T-helper 1 cell treated with Interleukin-12 subunit alpha and Interleukin-12 subunit beta and Interleukin-4 antibody, amounts not matched to agents 30 μg/mL and 1 μg/mL, for 36 hours (primary cell): ENCODE data around the gene NUAK1.

Experiments
- H3K27ac Mint-ChIP-seq: one replicate; pipeline ENCODE4 v1.8.0; 2021; ENCODE audit warnings: mild to moderate bottlenecking, mixed read lengths
- H3K27me3 Mint-ChIP-seq: one replicate; pipeline ENCODE4 v1.8.0; 2021; ENCODE audit warnings: low read depth, mixed read lengths
- H3K36me3 Mint-ChIP-seq: one replicate; pipeline ENCODE4 v1.8.0; 2021; ENCODE audit warnings: low read depth, mixed read lengths
- H3K4me1 Mint-ChIP-seq: one replicate; pipeline ENCODE4 v1.8.0; 2021; ENCODE audit warnings: low read depth, mixed read lengths
- H3K4me3 Mint-ChIP-seq: one replicate; pipeline ENCODE4 v1.8.0; 2021; ENCODE audit warnings: mild to moderate bottlenecking, moderate library complexity, mixed read lengths
- H3K9me3 Mint-ChIP-seq: one replicate; pipeline ENCODE4 v1.8.0; 2021; ENCODE audit warnings: mixed read lengths

NUAK1 gene

GRCh38 chr12:106065506-106065905 is 73.2 kb downstream of the NUAK1 start:
- no peaks in the 10 kb centered on the region for H3K4me1 Mint-ChIP-seq
- H3K27ac Mint-ChIP-seq, result no peak overlapping the region
- peaks cover 2% of the 10 kb centered on the region for H3K27me3 Mint-ChIP-seq
- H3K9me3 Mint-ChIP-seq, result no peaks in the 10 kb centered on the region
- no peak overlapping the region for H3K4me3 Mint-ChIP-seq
- H3K36me3 Mint-ChIP-seq, result no peaks in the 10 kb centered on the region

GRCh38 chr12:106064721-106065021 is 74.1 kb downstream of the NUAK1 start:
- H3K27ac Mint-ChIP-seq, result no peak overlapping the region
- H3K36me3 Mint-ChIP-seq, result no peaks in the 10 kb centered on the region
- peaks cover 3% of the 10 kb centered on the region for H3K27me3 Mint-ChIP-seq
- H3K9me3 Mint-ChIP-seq, result no peaks in the 10 kb centered on the region
- no peak overlapping the region for H3K4me3 Mint-ChIP-seq
- no peaks in the 10 kb centered on the region for H3K4me1 Mint-ChIP-seq

DNA sequence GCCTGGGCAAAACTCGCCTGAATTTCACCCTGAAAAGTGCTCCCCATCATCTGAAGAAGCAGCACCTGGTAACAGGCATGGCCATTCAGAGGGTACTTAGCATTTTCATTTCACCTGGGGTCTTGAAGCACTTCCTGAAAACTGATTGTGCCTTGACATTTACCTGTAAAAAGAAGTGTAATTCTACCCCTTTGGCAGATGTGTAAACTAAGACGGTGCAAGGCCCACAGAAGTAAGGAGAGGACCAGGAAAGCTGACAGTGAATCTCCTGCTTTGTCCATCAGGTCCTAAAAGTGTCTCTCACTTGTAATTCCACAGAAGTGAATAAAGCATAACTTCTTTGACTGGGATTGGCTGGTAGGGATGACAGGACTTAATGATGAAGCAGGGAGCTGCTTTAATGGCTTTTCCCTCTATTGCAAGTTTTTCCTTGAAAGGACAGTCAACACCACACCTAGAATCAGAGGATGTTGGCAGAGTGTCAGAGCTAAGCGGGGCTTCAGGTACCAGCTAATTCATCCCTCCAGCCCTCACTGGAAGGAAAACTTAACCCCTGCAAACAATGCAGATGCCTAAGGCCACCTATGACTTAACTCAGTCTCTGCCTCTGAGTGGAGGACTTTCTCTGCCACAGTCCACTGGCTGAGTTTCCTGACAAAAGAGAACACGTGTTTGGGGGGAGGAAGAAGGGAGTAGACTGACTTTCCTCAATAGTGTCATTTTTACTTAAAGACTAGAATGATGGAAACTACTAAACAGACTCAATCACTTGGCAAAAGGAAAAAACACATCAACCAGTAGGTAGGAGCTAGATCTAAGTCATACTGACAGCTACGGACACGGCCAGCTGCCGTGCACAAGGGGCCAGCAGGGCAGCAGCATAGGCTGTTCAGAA is 74.7 kb downstream of the NUAK1 start:
- Mint-ChIP-seq H3K27me3 (peaks cover 3% of the 10 kb centered on the region), H3K4me3 (no peak overlapping the region), H3K27ac (no peak overlapping the region), H3K36me3 (no peaks in the 10 kb centered on the region), H3K9me3 (no peaks in the 10 kb centered on the region), H3K4me1 (no peaks in the 10 kb centered on the region)

DNA sequence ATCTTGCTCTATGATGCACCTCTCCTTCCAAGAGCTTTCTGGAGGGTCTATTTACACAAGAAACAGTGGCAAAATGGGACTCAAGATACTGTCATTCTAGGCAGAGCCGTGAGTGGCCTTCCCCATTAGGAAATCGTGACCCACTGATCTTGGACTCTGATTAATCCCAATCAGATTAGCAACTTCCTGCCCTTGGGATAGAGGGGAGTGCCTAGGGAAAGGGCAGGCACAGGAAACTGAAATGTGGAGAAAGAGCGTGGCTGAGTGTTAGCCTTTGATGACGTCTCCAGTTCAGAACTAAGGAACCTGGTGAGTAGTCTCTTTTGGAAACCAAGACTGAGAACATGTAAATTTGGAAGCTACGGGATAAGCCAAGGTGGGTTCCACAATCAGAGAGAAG is 76.1 kb downstream of the NUAK1 start:
- peaks cover 3% of the 10 kb centered on the region for H3K27me3 Mint-ChIP-seq
- no peaks in the 10 kb centered on the region for H3K9me3 Mint-ChIP-seq
- H3K4me3 Mint-ChIP-seq, result no peak overlapping the region
- no peak overlapping the region for H3K27ac Mint-ChIP-seq
- no peaks in the 10 kb centered on the region for H3K4me1 Mint-ChIP-seq
- H3K36me3 Mint-ChIP-seq, result no peaks in the 10 kb centered on the region

- Mint-ChIP-seq H3K4me1 (no peaks in the 10 kb centered on the region), H3K27me3 (peaks cover 6% of the 10 kb centered on the region), H3K27ac (no peak overlapping the region), H3K36me3 (no peaks in the 10 kb centered on the region), H3K9me3 (peaks cover 8% of the 10 kb centered on the region), H3K4me3 (no peak overlapping the region)
Observed at GRCh38 chr12:106058256-106059182, 80.2 kb downstream of the NUAK1 start.

GRCh38 chr12:106054049-106054448 is 84.7 kb downstream of the NUAK1 start:
- H3K36me3 Mint-ChIP-seq, result no peaks in the 10 kb centered on the region
- H3K4me3 Mint-ChIP-seq, result no peak overlapping the region
- H3K4me1 Mint-ChIP-seq, result no peaks in the 10 kb centered on the region
- no peak overlapping the region for H3K27ac Mint-ChIP-seq
- peaks cover 3% of the 10 kb centered on the region for H3K27me3 Mint-ChIP-seq
- H3K9me3 Mint-ChIP-seq, result peaks cover 8% of the 10 kb centered on the region

DNA sequence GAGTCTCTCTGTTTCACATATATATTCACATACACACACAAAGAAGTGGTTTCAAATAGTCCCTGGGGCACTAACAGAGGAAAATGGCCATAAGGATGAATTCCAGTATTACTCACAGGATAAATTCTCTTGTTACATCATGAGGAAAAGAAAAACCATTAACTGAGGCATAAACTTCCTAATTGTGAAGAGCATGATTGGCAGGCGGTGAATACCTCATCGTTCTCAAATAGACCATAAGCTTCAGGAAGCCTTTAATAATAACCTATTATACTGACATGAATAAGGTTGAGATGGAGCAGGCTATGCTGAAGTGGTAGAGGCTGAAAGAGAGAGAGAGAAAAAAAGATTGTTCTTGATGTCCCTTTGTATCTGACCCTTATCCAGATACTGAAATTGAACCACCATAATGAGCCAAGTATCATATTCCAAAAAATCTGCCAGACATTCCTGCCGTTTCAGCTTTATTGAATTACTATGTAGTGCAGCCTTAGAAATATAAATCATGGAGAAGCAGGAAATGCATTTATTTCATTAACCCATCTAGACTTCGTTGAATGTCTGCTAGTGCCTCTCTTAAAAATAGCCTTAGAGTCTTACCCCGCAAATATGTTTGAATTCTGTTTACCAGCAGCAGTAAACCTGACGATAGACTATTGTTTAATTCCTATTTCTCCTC is 86.8 kb downstream of the NUAK1 start:
- H3K9me3 Mint-ChIP-seq, result peaks cover 8% of the 10 kb centered on the region
- peaks cover 3% of the 10 kb centered on the region for H3K27me3 Mint-ChIP-seq
- H3K4me1 Mint-ChIP-seq, result no peaks in the 10 kb centered on the region
- H3K27ac Mint-ChIP-seq, result no peak overlapping the region
- no peaks in the 10 kb centered on the region for H3K36me3 Mint-ChIP-seq
- no peak overlapping the region for H3K4me3 Mint-ChIP-seq

GRCh38 chr12:106049546-106049945 is 89.2 kb downstream of the NUAK1 start:
- no peaks in the 10 kb centered on the region for H3K4me1 Mint-ChIP-seq
- no peaks in the 10 kb centered on the region for H3K36me3 Mint-ChIP-seq
- no peaks in the 10 kb centered on the region for H3K9me3 Mint-ChIP-seq

DNA sequence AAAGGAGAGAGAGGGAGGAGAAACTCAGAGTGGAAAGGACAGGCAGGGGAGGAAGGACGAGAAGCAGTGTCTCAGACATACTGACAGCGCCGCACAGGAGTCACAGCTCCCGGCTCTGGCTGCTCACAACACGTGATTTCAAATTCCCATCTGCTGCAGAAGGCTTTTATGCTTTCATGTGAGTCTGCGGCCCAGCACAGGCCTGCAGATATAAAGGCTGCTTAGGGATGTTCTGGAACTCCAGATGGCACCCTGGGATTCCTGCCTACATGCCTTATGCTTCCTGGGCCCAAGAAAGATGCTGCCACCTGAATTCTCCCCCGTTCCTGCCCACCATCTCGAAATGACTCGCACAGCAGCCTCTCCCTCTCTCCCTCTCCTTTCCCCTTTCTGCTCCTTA is 89.6 kb downstream of the NUAK1 start:
- no peaks in the 10 kb centered on the region for H3K36me3 Mint-ChIP-seq
- no peak overlapping the region for H3K4me3 Mint-ChIP-seq
- no peaks in the 10 kb centered on the region for H3K9me3 Mint-ChIP-seq
- H3K27me3 Mint-ChIP-seq, result peaks cover 3% of the 10 kb centered on the region
- H3K27ac Mint-ChIP-seq, result no peak overlapping the region
- H3K4me1 Mint-ChIP-seq, result no peaks in the 10 kb centered on the region

More at GRCh38 chr12:106049546-106049945, 89.2 kb downstream of the NUAK1 start:
- H3K27ac Mint-ChIP-seq, result no peak overlapping the region
- no peak overlapping the region for H3K4me3 Mint-ChIP-seq
- peaks cover 3% of the 10 kb centered on the region for H3K27me3 Mint-ChIP-seq

DNA sequence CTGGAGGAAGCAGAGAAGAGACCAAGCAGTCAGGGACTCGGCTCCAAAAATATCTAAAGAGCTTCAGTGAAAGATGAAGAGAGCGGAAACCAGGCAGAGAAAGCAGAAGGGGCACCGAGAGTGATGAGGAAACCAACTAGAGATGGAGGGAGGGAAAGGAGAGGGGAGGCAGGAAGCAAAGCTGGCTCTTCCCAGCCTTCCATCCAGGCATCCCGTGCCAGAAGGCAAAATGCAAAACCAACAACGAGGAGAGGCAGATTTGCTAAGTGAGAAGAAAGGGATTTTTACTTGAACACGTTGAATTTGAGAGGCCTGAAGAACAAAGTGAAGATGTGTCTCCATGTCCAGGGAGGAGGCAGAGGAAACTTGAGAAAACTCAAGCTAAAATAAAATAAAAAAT is 90.1 kb downstream of the NUAK1 start:
- H3K4me3 Mint-ChIP-seq, result no peak overlapping the region
- H3K27ac Mint-ChIP-seq, result no peak overlapping the region
- H3K4me1 Mint-ChIP-seq, result no peaks in the 10 kb centered on the region
- no peaks in the 10 kb centered on the region for H3K36me3 Mint-ChIP-seq
- no peaks in the 10 kb centered on the region for H3K27me3 Mint-ChIP-seq
- H3K9me3 Mint-ChIP-seq, result no peaks in the 10 kb centered on the region

DNA sequence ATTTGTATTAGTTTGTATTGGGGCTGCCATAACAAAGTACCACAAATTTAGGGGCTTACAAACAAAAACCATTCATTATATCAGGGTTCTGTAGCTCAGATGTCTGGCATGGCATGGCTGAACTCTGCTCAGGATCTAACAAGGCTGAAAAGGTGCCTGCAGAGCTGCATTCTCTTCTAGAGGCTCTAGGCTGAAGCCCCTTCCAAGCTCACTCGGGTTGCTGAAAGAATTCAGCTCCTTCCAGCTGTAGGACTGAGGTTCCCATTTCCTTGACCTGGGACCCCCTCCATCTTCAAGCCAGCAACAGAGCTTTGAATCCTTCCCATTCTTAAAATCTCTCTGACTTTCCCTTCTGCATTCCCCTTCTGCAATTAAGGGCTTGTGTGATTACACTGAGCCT is 90.7 kb downstream of the NUAK1 start:
- Mint-ChIP-seq H3K27me3 (no peaks in the 10 kb centered on the region), H3K27ac (no peak overlapping the region), H3K9me3 (no peaks in the 10 kb centered on the region), H3K4me1 (no peaks in the 10 kb centered on the region), H3K4me3 (no peak overlapping the region), H3K36me3 (no peaks in the 10 kb centered on the region)

DNA sequence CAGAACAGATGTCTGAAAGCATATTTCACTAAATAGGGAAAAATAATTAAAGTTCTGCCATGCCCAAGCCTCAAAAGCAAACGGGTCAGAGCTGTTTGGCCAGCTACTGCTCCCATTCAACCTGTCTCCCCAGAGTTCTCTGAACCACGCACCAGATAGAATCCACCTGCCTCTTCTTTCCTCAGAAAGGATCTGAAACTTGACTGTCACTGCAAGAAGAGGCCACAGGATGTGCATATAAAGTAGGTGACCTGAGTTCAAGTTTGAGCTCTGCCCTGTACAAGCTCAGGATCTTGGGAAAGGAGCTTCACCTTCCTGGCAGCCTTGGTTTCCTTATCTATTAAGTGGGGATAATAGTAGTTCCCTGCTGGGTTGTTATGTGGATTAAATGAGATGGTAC is 91.8 kb downstream of the NUAK1 start:
- Mint-ChIP-seq H3K36me3 (no peaks in the 10 kb centered on the region), H3K4me1 (no peaks in the 10 kb centered on the region), H3K9me3 (no peaks in the 10 kb centered on the region), H3K27me3 (no peaks in the 10 kb centered on the region), H3K27ac (no peak overlapping the region), H3K4me3 (no peak overlapping the region)

DNA sequence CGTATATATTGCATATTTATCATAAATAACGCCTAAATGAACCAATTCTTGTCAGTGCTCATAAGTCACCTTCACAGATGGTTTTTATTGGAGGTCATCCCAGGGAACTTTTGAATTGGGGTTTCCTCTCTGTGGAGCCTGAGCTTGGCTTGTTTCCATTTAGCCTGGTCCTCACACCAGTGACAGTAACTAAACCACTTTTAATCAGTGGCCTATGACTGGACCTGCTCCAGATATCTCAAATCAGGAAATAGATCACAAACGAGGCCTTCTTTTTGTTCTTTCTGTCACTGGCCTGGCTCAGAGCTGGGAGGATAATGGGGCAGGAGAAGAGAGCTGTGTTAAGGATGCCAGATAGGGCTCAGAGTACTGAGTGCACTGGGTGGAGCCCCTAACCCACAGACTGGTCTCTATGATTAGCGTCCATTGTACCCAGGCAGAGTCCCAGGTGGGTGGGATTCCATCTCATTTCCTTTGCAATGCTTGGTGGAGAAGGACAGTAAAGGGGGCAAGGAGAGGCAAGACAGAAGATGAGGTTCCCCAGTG is 92.4 kb downstream of the NUAK1 start:
- Mint-ChIP-seq H3K9me3 (no peaks in the 10 kb centered on the region), H3K4me1 (no peaks in the 10 kb centered on the region), H3K4me3 (no peak overlapping the region), H3K36me3 (no peaks in the 10 kb centered on the region), H3K27me3 (no peaks in the 10 kb centered on the region), H3K27ac (no peak overlapping the region)

DNA sequence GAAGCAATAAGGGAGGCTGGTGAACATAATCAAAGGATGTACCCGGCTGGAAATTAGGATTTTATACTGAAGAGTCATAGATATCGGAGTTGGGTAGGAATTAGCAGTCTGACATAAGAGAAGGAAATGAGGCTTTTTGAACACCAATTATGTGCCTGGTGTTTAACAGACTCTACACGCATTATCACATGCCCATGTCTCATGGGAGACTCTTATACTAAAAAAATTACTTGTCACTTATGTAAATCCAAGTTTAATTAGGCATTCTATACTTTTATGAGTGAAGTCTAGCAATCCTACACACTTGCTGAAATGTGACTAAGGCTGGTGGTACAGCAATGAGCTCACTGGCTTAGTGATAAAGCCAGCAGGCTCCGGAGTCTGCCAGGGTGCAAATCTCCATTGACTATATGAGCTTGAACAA is 93.5 kb downstream of the NUAK1 start:
- H3K9me3 Mint-ChIP-seq, result no peaks in the 10 kb centered on the region
- no peaks in the 10 kb centered on the region for H3K4me1 Mint-ChIP-seq
- no peaks in the 10 kb centered on the region for H3K27me3 Mint-ChIP-seq
- H3K36me3 Mint-ChIP-seq, result no peaks in the 10 kb centered on the region
- H3K4me3 Mint-ChIP-seq, result no peak overlapping the region
- no peak overlapping the region for H3K27ac Mint-ChIP-seq
